Activated T-helper 1 cell treated with anti-CD3 and anti-CD28 coated beads, Interleukin-12 subunit alpha, Interleukin-12 subunit beta, Interleukin-2, Interleukin-4 antibody, amounts not matched to agents 30 ng/mL and 10 ng/mL and 1 ng/mL, durations not matched to agents 14 hours and 24 hours and 36 hours (primary cell): ENCODE data around the gene OTOP3. TPM values are rescaled to one million over a fixed set of nuclear protein-coding genes. Genes with fewer than 3 reads are reported as not detected.

ENCODE experiments used
- DNase-seq: peaks from one replicate; pipeline ENCODE4 v3.0.0; 2021; ENCODE audit warnings: low spot score
- H3K27ac Mint-ChIP-seq: one replicate; pipeline ENCODE4 v1.8.0; 2021; ENCODE audit warnings: mild to moderate bottlenecking, mixed read lengths
- H3K27me3 Mint-ChIP-seq: one replicate; pipeline ENCODE4 v1.8.0; 2022; ENCODE audit warnings: mild to moderate bottlenecking, moderate library complexity, mixed read lengths; ENCODE audit not compliant: insufficient read depth
- H3K36me3 Mint-ChIP-seq: one replicate; pipeline ENCODE4 v1.8.0; 2021; ENCODE audit warnings: low read depth, mixed read lengths
- H3K4me1 Mint-ChIP-seq: one replicate; pipeline ENCODE4 v1.8.0; 2021; ENCODE audit warnings: low read depth, mixed read lengths
- H3K4me3 Mint-ChIP-seq: one replicate; pipeline ENCODE4 v1.8.0; 2021; ENCODE audit warnings: mild to moderate bottlenecking, moderate library complexity, mixed read lengths
- H3K9me3 Mint-ChIP-seq: one replicate; pipeline ENCODE4 v1.8.0; 2021; ENCODE audit warnings: mixed read lengths
- intact Hi-C: fragments of 100-400 bp; cut with micrococcal nuclease; formaldehyde crosslinking; loops from one replicate; pipeline ENCODE4 v1.15.1; 2024
- total RNA-seq: library from RNA; stranded (reverse); gene quantifications from 2 replicates; pipeline ENCODE4 v1.2.3, GENCODE V29; 2022

The OTOP3 gene
- total RNA-seq, 1 donor from 2014 or later = not detected

GRCh38 chr17:74951680-74952421 lies 16.2 kb downstream of the OTOP3 start:
- intact Hi-C loops = no loop called here
- no peak for DNase-seq
- Mint-ChIP-seq H3K36me3 (no peaks in the 10 kb centered on the region), H3K27ac (no peak overlapping the region), H3K4me1 (no peaks in the 10 kb centered on the region), H3K9me3 (no peaks in the 10 kb centered on the region), H3K4me3 (no peak overlapping the region), H3K27me3 (peaks cover 1% of the 10 kb centered on the region)

DNA sequence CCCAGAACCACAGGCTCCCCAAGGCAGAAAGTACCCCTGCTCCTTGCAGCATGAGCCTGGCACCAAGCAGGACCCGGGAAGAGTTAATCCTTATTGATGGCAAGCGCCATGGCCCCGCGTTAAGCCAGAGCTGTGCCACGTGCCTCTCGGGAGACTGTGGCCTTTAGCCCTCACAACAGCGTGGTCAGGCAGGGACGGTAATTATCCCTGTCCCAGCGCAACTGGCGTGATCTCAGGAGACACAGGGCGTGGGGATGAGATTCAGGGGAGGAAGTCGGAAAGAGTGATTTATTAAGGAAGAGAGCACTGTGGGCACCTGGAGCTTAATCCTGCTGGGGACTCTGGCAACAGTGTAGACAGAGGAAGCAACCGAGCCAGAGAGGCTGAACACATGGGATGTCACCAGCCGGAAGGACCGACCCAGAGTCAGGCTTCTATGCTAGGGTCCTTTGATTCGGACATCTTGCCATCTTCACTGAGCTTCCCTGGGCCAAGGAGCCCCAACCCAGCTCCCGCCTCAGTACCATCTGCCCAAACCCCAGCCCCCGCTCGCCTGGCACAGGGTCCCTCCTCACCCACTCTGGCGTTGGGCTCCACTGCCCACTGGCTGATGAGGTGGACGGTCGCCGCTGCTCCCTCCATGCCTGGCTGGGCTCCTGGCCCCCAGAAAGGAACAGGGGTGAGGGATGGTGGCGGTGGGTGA lies 16.9 kb downstream of the OTOP3 start:
- Mint-ChIP-seq H3K27ac (no peak overlapping the region), H3K4me1 (no peaks in the 10 kb centered on the region), H3K4me3 (no peak overlapping the region), H3K9me3 (no peaks in the 10 kb centered on the region), H3K36me3 (no peaks in the 10 kb centered on the region), H3K27me3 (peaks cover 3% of the 10 kb centered on the region)
- no peak for DNase-seq
- intact Hi-C loops = no loop called here

DNA sequence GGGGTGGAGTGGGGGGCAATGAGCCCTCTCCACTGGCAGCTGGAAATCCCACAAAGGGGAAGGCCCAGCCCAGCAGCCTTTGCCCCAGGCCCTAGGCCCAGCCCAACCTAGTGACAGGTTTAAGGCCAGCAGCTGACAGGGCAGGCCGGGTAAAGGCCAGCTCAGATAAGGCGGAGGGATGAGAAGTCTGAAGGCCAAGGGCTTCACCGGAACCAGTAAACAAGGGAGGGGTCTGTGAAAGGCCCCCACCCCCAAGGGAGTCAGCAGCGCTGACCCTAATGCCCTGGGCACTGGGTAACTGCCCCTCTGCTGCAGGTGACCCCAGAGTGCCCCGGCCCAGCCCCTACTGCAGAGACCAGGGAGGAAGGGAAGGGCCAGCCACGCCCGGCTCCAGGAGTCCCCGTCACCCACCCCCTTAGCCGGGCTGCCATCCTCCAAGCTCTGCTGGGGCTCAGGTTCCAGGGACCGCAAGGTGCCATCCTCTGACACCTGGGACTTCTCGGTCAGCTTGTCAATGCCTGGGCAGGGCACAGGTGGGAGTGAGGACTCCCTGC lies 17.5 kb downstream of the OTOP3 start:
- H3K4me3 Mint-ChIP-seq = no peak overlapping the region
- no peaks in the 10 kb centered on the region for H3K36me3 Mint-ChIP-seq
- no peak overlapping the region for H3K27ac Mint-ChIP-seq
- H3K27me3 Mint-ChIP-seq = peaks cover 7% of the 10 kb centered on the region
- no peaks in the 10 kb centered on the region for H3K9me3 Mint-ChIP-seq
- DNase-seq = no peak
- intact Hi-C loops = no loop called here
- no peaks in the 10 kb centered on the region for H3K4me1 Mint-ChIP-seq

- Mint-ChIP-seq H3K4me3 (no peak overlapping the region), H3K27me3 (peaks cover 8% of the 10 kb centered on the region), H3K9me3 (no peaks in the 10 kb centered on the region), H3K36me3 (no peaks in the 10 kb centered on the region), H3K27ac (no peak overlapping the region), H3K4me1 (no peaks in the 10 kb centered on the region)
- intact Hi-C loops = no loop called here
- no peak for DNase-seq
These were observed 18.4 kb downstream of the OTOP3 start for GRCh38 chr17:74954115-74954514.

GRCh38 chr17:74954665-74955421 lies 19.1 kb downstream of the OTOP3 start:
- H3K9me3 Mint-ChIP-seq = no peaks in the 10 kb centered on the region
- DNase-seq = no peak
- no peak overlapping the region for H3K27ac Mint-ChIP-seq
- H3K36me3 Mint-ChIP-seq = no peaks in the 10 kb centered on the region
- intact Hi-C loops = no loop called here
- no peaks in the 10 kb centered on the region for H3K4me1 Mint-ChIP-seq
- peaks cover 8% of the 10 kb centered on the region for H3K27me3 Mint-ChIP-seq
- no peak overlapping the region for H3K4me3 Mint-ChIP-seq

GRCh38 chr17:74956093-74956492 lies 20.4 kb downstream of the OTOP3 start:
- H3K4me1 Mint-ChIP-seq = no peaks in the 10 kb centered on the region
- intact Hi-C loops = no loop called here
- H3K36me3 Mint-ChIP-seq = no peaks in the 10 kb centered on the region

DNA sequence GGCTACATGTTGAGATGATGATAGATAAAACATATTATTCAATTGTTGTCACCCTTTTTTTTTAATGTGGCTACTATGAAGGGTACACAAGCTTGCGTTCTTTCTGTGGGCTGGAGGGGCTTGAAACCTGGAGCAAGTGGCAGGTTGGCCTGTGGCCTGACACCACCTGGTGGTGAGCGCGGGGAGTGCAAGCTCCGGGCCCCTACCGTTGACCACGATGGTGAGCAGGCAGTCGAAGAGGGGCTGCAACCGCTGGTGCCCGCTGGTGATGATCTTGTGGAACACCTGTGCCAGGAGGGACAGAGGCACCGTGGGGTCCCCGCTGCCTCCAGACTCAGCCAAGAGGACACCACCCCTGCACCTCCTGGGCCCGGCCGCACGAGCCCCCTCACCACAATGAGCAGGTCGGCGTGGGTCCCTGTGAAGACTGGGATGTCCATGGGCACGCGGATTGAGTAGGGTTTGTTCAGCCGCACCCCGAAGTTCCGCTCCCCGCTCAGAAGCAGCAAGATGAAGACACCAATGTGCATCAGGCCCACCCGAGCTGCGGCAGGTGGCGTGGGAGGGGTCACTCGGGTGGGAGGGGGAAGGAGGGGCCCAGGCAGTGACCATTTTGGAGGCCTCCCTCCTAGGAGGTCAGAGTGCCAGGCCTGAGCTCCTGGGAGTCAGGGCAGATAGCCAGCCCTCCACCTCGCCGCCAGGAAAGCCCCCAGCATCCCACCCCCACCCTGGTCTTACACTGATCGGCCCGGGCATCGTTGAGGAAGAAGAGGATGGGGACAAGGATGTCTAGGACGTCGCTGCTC lies 22.4 kb downstream of the OTOP3 start:
- no peak overlapping the region for H3K4me3 Mint-ChIP-seq
- intact Hi-C loops = loop anchor here (1.0 kb wide), 1 partner anchor 35 kb away; the partner anchor contains the start of gene USH1G
- DNase-seq = peak; percentile 65
- H3K9me3 Mint-ChIP-seq = no peaks in the 10 kb centered on the region
- no peaks in the 10 kb centered on the region for H3K4me1 Mint-ChIP-seq
- no peak overlapping the region for H3K27ac Mint-ChIP-seq
- H3K27me3 Mint-ChIP-seq = peaks cover 8% of the 10 kb centered on the region
- H3K36me3 Mint-ChIP-seq = no peaks in the 10 kb centered on the region

More at GRCh38 chr17:74956093-74956492, 20.4 kb downstream of the OTOP3 start:
- peaks cover 8% of the 10 kb centered on the region for H3K27me3 Mint-ChIP-seq
- DNase-seq = no peak
- H3K9me3 Mint-ChIP-seq = no peaks in the 10 kb centered on the region
- no peak overlapping the region for H3K27ac Mint-ChIP-seq
- no peak overlapping the region for H3K4me3 Mint-ChIP-seq

GRCh38 chr17:74959826-74960515 lies 24.3 kb downstream of the OTOP3 start:
- no peak overlapping the region for H3K27ac Mint-ChIP-seq
- H3K4me3 Mint-ChIP-seq = no peak overlapping the region
- intact Hi-C loops = loop anchor here (2.0 to 5.0 kb wide), 5 partner anchors 73 to 303 kb away; partner anchors contain the start of gene ARMC7

GRCh38 chr17:74960570-74961342 lies 25.1 kb downstream of the OTOP3 start:
- no peak overlapping the region for H3K4me3 Mint-ChIP-seq
- no peaks in the 10 kb centered on the region for H3K4me1 Mint-ChIP-seq
- no peak overlapping the region for H3K27ac Mint-ChIP-seq
- no peaks in the 10 kb centered on the region for H3K9me3 Mint-ChIP-seq
- no peak for DNase-seq
- intact Hi-C loops = loop anchor here (1.0 to 5.0 kb wide), 9 partner anchors 52 to 452 kb away; partner anchors contain the start of genes ARMC7, MRPL58 and NT5C
- H3K36me3 Mint-ChIP-seq = no peaks in the 10 kb centered on the region
- peaks cover 8% of the 10 kb centered on the region for H3K27me3 Mint-ChIP-seq

More at GRCh38 chr17:74959826-74960515, 24.3 kb downstream of the OTOP3 start:
- Mint-ChIP-seq H3K36me3 (no peaks in the 10 kb centered on the region), H3K27me3 (peaks cover 8% of the 10 kb centered on the region), H3K4me1 (no peaks in the 10 kb centered on the region), H3K9me3 (no peaks in the 10 kb centered on the region)
- no peak for DNase-seq

DNA sequence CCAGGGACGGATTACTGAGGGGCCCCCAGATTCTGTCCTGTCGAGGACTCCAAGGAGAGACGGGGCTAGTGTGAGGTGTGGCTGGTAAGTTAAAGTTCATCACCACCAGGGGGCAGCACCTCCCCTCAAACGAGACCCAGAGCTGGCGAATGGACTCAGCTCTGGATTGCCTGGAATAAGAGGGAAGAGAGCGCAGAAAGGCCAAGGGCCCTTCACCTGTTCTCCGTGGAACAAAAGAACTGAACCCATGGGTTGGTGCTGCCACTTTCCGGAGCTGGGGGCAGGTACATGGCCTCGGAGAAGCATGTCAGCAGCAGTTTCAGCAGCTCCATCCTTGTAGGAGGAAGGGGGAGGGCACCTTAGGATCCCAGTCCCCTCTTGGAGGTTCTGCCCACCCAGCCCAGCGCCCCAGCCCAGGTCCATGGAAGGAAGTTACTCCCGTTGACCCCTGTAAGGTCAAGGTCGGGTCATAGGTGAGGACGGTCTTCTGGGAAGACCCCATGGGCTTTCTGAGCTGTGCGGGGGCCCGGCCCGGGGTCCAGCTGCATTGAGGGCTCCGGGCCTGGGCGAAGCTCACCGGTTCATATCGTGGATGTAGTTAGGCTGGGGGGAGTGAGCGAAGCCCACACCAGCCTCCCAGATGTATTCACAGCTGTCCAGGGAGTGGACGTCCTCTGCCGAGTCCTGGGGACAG lies 26.1 kb downstream of the OTOP3 start:
- H3K27ac Mint-ChIP-seq = no peak overlapping the region
- no peak overlapping the region for H3K4me3 Mint-ChIP-seq
- H3K36me3 Mint-ChIP-seq = no peaks in the 10 kb centered on the region
- peak; percentile 70 for DNase-seq
- peaks cover 7% of the 10 kb centered on the region for H3K27me3 Mint-ChIP-seq
- no peaks in the 10 kb centered on the region for H3K4me1 Mint-ChIP-seq
- intact Hi-C loops = loop anchor here (1.0 to 5.0 kb wide), 9 partner anchors 50 to 450 kb away; partner anchors contain the start of genes ARMC7, MRPL58 and NT5C
- H3K9me3 Mint-ChIP-seq = no peaks in the 10 kb centered on the region
